Suprapubic skin (tissue), 3 donors: ENCODE data around the gene FAM3A.

Source experiments
- POLR2A ChIP-seq, 2 donors: fragments of 450-650 bp; IDR thresholded peaks; one replicate each; pipeline ENCODE4 v1.6.1; 2017; ENCODE audit warnings: antibody characterized with exemption in 2 of 2, mild to moderate bottlenecking in 2 of 2, moderate library complexity in 2 of 2
- TF ChIP-seq, protein P1 (sequence below), 2 donors: fragments of 200-600 bp in 1 of 2; fragments of 450-650 bp in 1 of 2; sonication (generic) in 1 of 2; IDR thresholded peaks; one replicate each; pipeline ENCODE4 v1.5.1; 2016 to 2019; ENCODE audit warnings: antibody characterized with exemption in 2 of 2, mild to moderate bottlenecking in 1 of 2, moderate library complexity in 1 of 2

DNA sequence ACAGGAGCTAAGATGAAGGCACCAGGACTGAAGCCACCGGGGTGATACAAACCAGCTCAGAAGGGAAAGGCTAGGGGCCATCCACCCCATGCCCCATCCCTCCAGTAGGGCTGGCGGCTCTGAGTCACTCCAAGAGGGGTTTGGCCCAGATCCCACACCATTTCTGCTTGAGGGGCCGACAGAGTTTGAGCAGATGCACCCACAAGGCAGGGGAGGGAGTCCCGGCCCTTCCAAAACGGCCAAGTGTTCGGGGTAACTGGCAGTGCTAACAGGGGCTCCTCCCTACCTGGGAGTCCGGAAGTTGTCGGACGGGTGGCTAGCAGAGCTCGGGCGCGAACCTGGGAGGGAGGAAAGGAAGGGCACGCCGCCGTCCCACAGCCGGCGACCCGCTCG lies 26.0 kb downstream of the FAM3A start:
- TF ChIP-seq, protein P1, sequence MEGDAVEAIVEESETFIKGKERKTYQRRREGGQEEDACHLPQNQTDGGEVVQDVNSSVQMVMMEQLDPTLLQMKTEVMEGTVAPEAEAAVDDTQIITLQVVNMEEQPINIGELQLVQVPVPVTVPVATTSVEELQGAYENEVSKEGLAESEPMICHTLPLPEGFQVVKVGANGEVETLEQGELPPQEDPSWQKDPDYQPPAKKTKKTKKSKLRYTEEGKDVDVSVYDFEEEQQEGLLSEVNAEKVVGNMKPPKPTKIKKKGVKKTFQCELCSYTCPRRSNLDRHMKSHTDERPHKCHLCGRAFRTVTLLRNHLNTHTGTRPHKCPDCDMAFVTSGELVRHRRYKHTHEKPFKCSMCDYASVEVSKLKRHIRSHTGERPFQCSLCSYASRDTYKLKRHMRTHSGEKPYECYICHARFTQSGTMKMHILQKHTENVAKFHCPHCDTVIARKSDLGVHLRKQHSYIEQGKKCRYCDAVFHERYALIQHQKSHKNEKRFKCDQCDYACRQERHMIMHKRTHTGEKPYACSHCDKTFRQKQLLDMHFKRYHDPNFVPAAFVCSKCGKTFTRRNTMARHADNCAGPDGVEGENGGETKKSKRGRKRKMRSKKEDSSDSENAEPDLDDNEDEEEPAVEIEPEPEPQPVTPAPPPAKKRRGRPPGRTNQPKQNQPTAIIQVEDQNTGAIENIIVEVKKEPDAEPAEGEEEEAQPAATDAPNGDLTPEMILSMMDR (IDR thresholded peaks at IDR 0.05) = no peak
- no peak for TF ChIP-seq POLR2A (IDR thresholded peaks at IDR 0.05)
